GM12872 (cell line): ENCODE results near the gene SYNDIG1.

Source experiments
- TF ChIP-seq, protein P1 (sequence below): IDR thresholded peaks from 3 replicates; pipeline ENCODE4 v1.5.1; 2011; ENCODE audit warnings: low read depth, mild to moderate bottlenecking, low read length, moderate library complexity; ENCODE audit not compliant: insufficient read depth

Gene SYNDIG1

GRCh38 chr20:24612799-24613775 lies 143.7 kb downstream of the SYNDIG1 start:
- TF ChIP-seq, protein P1, sequence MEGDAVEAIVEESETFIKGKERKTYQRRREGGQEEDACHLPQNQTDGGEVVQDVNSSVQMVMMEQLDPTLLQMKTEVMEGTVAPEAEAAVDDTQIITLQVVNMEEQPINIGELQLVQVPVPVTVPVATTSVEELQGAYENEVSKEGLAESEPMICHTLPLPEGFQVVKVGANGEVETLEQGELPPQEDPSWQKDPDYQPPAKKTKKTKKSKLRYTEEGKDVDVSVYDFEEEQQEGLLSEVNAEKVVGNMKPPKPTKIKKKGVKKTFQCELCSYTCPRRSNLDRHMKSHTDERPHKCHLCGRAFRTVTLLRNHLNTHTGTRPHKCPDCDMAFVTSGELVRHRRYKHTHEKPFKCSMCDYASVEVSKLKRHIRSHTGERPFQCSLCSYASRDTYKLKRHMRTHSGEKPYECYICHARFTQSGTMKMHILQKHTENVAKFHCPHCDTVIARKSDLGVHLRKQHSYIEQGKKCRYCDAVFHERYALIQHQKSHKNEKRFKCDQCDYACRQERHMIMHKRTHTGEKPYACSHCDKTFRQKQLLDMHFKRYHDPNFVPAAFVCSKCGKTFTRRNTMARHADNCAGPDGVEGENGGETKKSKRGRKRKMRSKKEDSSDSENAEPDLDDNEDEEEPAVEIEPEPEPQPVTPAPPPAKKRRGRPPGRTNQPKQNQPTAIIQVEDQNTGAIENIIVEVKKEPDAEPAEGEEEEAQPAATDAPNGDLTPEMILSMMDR = no peak

GRCh38 chr20:24614341-24614740 lies 144.9 kb downstream of the SYNDIG1 start:
- TF ChIP-seq, protein P1 = no peak

- TF ChIP-seq, protein P1 = no peak
These were observed 145.9 kb downstream of the SYNDIG1 start for GRCh38 chr20:24615353-24615752.

DNA sequence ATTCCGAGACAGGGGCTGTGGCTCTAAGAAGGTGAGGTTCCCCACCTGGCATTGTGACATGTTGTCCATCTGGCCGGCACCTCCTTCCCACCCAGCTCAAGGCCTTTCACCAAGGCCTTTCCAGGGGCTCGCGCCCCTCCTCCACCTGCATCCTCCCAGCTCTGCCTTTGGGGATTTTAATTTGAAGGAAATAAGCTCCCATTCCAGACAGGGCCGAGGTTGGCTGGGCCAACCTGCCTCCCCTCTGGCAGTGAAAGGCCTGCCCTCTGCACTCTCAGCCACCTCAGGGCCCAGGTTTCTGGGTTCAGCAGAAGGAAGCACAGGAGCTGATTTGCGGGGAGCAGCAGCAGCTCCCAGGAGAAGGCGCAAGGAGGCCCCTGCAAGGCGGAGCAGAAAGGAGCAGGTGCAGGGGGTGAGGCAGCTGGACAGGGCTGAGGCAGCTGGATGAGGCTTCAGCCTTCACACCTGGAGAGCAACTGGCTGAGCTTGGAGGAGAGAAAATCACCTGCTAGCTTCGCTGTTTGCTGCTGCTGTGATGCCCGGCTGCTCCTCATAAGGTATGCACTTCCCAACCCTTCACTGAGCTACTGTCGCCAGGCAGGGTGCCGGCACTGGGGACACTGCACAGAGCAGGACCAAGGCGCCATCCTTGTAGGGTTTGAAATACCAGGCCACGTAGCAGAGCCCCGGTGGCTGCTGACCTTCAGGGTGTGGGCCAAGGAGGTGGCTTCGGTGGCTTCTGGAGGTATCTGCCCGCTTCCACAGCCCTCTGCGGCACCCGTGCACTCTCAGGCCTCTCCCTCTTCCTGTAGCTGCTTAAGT lies 147.0 kb downstream of the SYNDIG1 start:
- TF ChIP-seq, protein P1 = no peak

GRCh38 chr20:24617080-24617432 lies 147.6 kb downstream of the SYNDIG1 start:
- TF ChIP-seq, protein P1 = no peak

GRCh38 chr20:24617757-24618450 lies 148.5 kb downstream of the SYNDIG1 start:
- TF ChIP-seq, protein P1 = no peak

DNA sequence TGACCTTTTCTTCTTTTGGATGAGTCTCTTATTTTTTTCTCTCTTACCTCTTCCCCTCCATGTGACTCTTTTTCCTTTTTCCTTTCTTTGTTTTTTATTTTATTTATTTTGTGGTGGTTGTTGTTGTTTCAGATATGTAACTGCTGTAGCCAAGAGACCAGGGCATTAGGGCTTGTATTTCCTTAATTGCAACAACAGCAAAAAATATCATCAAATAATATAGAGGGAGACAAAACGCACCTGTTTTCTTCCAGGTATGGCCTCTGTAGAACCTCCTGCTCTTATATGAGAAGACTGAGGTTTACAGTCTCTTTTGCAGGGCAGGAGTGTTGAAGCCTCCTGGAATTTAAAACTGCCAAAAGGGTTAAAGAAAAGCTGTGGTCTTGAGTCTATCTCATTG lies 149.3 kb downstream of the SYNDIG1 start:
- TF ChIP-seq, protein P1 = no peak
